Measurements from ENCODE around the gene ARHGDIB.

GRCh38 chr12:14902465-14902864, 58.9 kb downstream of the ARHGDIB start:
- TF ChIP-seq CTCF (IDR thresholded peaks at IDR 0.05 in 4 of 5, conservative IDR thresholded peaks at IDR 0.05 in 1 of 5) (no peak), POLR2A (IDR thresholded peaks at IDR 0.05) (no peak)

Measured in gastrocnemius medialis (tissue), 4 donors.